K562 (cell line): ENCODE results near the gene LARP4B.

Experiments
- COPS2 ChIP-seq: fragments of 450-650 bp; conservative IDR thresholded peaks from 2 replicates; pipeline ENCODE4 v1.6.1; 2016; ENCODE audit warnings: mild to moderate bottlenecking, moderate library complexity
- CTCF ChIP-seq, 3 experiments: IDR thresholded peaks in 2 of 3; conservative IDR thresholded peaks in 1 of 3; 2 replicates each; pipeline ENCODE4 v1.5.1; 2011 to 2012; ENCODE audit warnings: low read length in 3 of 3, mild to moderate bottlenecking in 3 of 3, control low read depth in 2 of 3, improper control_type of control experiment in 1 of 3, inconsistent platforms in 1 of 3, low read depth in 1 of 3, mixed read lengths in 1 of 3, moderate library complexity in 1 of 3; ENCODE audit not compliant: insufficient read depth in 2 of 3
- DPF2 ChIP-seq: fragments of 450-650 bp; IDR thresholded peaks from 2 replicates; pipeline ENCODE4 v1.6.1; 2016
- FOS ChIP-seq: IDR thresholded peaks from 3 replicates; pipeline ENCODE4 v1.6.1; 2011; ENCODE audit not compliant: insufficient read length; ENCODE audit errors: extremely low read depth
- IRF9 ChIP-seq: fragments of 450-650 bp; IDR thresholded peaks from 2 replicates; pipeline ENCODE4 v1.6.1; 2016; ENCODE audit warnings: missing biosample characterization, missing genetic modification characterization
- MAFK ChIP-seq: IDR thresholded peaks from 2 replicates; pipeline ENCODE4 v1.6.1; 2011; ENCODE audit warnings: low read length, improper control_type of control experiment
- POLR3A ChIP-seq: IDR thresholded peaks from 2 replicates; pipeline ENCODE4 v1.6.1; 2011; ENCODE audit warnings: borderline replicate concordance, mild to moderate bottlenecking, moderate library complexity; ENCODE audit not compliant: insufficient read length, insufficient read depth; ENCODE audit errors: extremely low read depth
- TEAD4 ChIP-seq, 2 experiments: sonication (generic) in 1 of 2; formaldehyde crosslinking in 1 of 2; IDR thresholded peaks; 2 replicates each; pipeline versions ENCODE4 v1.6.1 to v1.8.0; 2012 to 2022; ENCODE audit warnings: borderline replicate concordance in 1 of 2, inconsistent platforms in 1 of 2, low read length in 1 of 2, mild to moderate bottlenecking in 1 of 2, missing genetic modification reagents in 1 of 2
- ZBTB33 ChIP-seq: sonication (generic); formaldehyde crosslinking; IDR thresholded peaks from 2 replicates; pipeline ENCODE4 v1.8.1; 2023; ENCODE audit warnings: mild to moderate bottlenecking, missing genetic modification reagents
- ZBTB8A ChIP-seq: fragments of 450-650 bp; IDR thresholded peaks from 2 replicates; pipeline ENCODE4 v1.6.1; 2018; ENCODE audit warnings: mild to moderate bottlenecking, moderate library complexity; ENCODE audit not compliant: partially characterized antibody
- ZFP36 ChIP-seq: fragments of 150-350 bp; IDR thresholded peaks from 2 replicates; pipeline ENCODE4 v1.6.1; 2018; ENCODE audit warnings: low read length, low read depth; ENCODE audit not compliant: partially characterized antibody
- TF ChIP-seq, protein P1 (sequence below): sonication (generic); formaldehyde crosslinking; IDR thresholded peaks from 2 replicates; pipeline ENCODE4 v1.5.0; 2020; ENCODE audit warnings: missing genetic modification reagents

- TF ChIP-seq COPS2 (no peak), CTCF (IDR thresholded peaks at IDR 0.05 in 2 of 3, conservative IDR thresholded peaks at IDR 0.05 in 1 of 3; ENCODE audit: insufficient read depth in 2 of 3, low read depth in 1 of 3, low read length in 3 of 3) (no peak), FOS (no peak), ZBTB33 (CRISPR knock-in tag) (no peak), TEAD4 (IDR thresholded peaks at IDR 0.05; ENCODE audit: low read length) (no peak), TEAD4 (CRISPR knock-in tag; IDR thresholded peaks at IDR 0.05; ENCODE audit: borderline replicate concordance) (no peak), ZBTB8A (no peak), MAFK (no peak), ZFP36 (no peak), IRF9 (no peak), DPF2 (no peak), POLR3A (no peak)
- TF ChIP-seq, protein P1, sequence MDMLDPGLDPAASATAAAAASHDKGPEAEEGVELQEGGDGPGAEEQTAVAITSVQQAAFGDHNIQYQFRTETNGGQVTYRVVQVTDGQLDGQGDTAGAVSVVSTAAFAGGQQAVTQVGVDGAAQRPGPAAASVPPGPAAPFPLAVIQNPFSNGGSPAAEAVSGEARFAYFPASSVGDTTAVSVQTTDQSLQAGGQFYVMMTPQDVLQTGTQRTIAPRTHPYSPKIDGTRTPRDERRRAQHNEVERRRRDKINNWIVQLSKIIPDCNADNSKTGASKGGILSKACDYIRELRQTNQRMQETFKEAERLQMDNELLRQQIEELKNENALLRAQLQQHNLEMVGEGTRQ (CRISPR knock-in tag), result no peak
These were observed 25.5 kb downstream of the LARP4B start for GRCh38 chr10:905972-906371.
